Stimulated activated CD8-positive, alpha-beta memory T cell treated with anti-CD3 and anti-CD28 coated beads, Interleukin-12 subunit alpha, Interleukin-12 subunit beta, amount 100 ng/mL, for 1 hour (primary cell): ENCODE measurements around the gene TBC1D16.

Experiments used
- DNase-seq: peaks from one replicate; pipeline ENCODE4 v3.0.0-alpha.2; 2020; ENCODE audit warnings: low read depth

Gene TBC1D16

DNA sequence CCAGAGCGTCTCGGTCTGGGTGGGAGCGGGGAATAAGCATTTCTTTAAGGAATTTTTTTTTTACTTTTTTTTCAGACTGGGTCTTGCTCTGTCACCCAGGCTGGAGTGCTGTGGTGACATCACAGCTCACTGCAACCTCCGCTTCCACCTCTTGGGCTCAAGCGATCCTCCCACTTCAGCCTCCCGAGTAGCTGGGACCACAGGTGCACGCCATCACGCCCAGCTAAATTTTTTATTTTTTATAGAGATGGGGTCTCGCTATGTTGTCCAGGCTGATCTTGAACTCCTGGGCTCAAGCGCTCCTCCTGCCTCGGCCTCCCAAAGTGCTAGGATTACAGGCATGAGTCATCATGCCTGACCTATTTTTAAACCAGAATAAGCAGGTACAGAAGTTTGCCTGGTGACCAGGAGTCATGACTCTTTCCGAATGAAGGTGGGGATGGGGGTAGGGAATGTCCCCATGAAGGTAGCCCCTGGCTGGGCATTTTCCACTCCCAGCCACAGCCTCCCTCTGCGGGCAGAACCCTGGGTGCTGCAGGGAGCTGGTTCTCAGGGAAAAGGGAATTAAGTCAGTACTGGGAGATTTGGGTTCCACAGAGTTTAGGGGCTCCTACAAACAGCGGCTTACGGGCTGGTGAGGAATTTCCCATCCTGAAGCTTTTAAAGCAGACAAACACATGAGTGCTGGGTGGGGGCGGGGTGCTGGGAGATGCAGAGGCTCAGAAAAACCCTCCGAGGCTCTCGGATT, 48.3 kb downstream of the TBC1D16 start:
- no peak for DNase-seq

DNA sequence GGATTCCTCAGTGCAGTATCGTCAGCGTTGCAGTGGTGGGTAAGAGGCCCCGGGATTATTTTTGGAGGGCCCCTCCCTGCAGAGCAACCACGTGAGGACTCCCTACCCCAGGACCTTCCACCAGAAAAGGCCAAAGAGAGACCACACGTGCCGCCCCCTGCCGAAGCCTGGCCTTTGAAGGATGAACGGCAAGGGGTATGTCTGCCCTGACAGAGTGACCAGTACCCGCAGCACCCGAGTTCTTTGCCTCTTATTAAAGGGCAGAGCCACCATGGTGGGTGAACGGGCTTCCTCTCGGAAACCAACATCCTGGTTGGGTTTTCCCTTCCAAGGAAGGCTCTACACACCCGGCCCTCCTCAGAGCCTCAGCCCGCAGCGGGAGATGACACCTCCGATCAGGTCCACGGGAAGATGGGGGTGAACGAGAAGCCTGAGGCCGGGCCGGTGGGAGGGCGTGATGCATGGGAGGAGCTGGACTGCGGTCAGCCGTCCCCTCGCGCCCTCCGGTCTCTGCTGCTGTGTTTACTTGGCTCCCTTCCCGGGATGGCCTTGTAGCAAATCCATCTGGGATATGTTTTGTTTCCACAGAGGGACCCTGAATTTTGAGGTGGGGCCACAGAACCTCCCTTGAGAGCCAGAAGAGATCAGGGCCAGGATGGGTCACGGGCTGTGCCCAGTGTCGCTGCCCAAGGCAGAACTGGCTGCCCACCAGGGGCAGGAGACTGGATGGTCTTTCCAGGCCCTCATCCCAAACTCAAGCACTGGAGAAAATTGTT, 49.1 kb downstream of the TBC1D16 start:
- DNase-seq, result no peak

DNA sequence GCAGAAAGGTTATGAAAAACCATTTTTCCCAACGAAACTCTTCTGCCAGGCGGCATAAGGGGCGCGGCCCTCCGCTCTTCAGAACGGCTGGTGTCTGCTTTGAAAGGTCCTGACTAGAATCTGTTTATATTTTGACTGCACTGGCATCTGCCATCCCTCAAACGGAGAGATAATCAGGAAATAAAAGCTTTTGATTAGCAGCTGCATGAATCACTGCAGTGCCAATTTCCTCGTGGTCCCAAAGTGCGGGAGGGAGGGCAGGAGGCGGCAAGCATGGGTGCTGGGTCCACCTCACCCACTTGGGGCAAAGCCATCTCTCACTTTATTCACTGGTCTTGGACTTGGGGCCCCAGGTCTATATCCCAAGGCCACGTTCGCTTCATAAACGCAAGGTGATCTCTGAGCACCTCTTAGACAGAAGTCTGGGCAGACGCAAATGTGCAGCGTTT, 49.7 kb downstream of the TBC1D16 start:
- no peak for DNase-seq

DNA sequence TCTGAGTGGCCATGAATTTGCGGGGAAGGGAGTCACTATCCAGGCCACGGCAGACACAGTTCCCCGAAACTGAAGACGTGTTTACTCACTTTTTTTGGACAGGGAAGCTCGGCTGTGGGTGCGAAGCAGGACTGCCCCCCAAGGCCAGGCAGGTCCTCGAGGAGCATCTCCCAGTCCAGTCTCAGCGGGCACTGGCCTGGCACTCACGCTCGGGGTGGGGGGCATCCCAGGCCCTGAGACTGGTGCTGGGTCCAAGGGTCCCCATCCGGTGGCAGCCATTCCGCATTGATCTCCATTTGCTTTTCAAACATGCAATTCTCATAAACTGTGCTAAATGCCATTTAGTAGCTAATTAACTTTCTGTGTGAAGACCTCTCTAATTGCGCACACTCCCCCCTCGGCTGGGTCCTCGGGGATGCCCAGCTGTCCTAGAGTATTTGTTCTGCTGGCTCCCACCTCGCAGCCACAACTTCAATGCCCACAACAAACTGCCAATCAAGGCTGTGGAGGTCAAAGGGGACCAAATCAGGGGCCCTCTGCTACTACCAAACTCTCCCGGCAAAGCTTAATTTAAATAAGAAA, 50.2 kb downstream of the TBC1D16 start:
- no peak for DNase-seq

DNA sequence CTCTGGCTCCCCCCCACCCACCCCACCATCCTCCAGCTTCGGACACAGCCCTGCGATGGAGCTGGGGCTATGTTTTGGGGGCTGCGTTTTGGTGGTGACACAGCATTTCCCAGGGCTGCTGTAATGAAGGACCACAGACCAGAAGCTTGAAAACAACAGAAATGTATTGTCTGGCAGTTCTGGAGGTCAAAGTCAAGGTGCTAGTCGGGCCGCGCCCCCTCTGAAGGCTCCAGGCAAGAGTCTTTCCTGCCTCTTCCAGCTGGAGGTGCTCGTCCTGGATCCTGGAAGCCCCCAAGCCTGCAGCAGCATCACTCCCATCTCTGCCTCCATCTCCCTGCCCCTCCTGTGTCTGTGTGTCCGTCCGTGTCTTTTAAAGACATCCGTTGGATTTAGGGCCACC, 50.8 kb downstream of the TBC1D16 start:
- DNase-seq, result no peak

DNA sequence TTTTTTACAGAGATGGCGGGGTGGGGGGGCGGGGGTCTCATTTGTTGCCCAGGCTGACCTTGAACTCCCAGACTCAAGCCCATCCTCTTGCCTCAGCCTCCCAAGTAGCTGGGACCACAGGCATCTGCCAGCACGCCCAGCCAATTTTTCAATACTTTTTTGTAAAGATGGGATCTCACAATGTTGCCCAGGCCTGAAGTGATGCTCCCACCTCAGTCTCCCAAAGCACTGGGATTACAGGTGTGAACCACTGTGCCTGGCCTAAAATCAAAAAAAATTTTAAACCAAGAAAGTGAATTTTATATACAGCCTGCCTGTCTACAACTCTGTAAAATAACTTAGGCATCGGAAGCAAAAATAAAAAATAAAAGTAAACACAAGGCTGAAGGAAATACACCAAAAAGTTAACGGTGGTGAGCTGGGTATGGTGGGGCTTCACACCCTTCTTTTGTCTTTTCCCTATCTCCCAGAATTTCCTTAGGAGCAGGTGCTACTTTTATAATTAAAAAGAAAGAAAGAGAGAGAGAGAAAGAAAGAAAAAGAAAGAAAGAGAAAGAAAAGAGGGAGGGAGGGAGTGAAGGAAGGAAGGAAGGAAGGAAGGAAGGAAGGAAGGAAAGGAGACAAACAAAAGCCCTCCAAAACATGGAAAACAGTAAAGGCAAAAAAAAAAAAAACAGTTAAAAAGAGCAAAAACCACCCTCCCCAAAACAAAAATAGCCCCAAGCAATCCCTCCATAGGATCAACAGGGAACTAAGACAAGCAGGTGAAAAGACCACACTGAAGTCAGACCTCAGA, 51.4 kb downstream of the TBC1D16 start:
- no peak for DNase-seq

DNA sequence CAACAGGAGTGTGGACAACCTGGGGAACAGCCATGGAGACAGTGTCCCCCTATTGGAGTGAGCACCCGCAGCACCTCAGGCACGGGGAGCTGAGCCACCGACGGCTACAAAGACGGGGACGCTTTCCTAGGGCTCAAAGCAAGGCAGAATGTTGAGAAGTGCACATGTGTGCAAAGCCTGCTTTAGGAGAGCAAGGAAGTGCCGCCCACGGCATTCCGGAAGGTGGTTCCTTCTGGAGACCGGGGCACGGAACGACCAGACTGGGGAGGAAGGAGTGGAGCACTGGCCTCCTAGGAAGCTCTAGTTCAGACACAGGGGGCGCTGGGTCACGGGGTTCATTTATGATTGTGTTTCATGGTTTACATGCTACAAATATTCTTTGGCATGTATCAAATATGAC, 52.2 kb downstream of the TBC1D16 start:
- no peak for DNase-seq

DNA sequence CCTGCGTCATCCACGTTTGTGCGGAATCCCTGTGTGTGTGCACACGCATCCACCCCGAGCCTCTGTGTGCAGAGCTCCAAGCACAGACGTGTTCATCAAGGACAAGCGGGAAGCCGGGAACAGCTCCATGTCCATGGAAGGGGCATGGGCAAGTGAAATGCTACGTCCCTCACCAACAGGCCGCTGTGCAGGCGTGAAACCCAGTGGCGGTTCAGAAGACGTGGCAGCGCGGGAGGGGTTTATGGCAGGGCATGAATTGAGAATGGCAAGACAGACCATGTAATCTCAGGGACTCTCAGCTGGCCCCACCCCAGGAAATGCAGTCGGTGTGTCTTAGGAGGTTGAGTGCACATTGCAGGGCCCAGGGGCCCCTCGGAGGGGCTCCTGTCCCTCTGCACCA, 52.7 kb downstream of the TBC1D16 start:
- DNase-seq, result no peak

DNA sequence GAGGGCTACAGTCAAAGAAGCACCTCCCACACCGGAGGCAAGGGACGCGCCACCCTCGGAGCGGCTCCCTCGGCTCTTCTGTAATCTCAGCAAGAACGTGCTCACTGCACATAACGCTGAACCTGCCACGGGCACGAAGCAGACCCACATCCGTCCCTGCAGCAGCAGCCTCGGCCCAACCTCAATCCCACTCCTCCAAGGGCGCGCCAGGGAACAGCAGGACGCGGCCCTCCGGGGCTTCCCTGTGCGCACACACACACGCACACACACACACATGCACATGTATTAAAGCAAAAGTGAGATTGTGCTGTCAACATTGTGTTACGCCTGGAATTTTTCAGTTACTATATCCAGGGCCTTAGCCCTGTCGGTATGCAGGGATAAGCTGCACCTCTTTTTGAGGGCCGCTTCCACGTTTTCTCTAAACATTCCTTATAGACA, 54.0 kb downstream of the TBC1D16 start:
- DNase-seq, result no peak

DNA sequence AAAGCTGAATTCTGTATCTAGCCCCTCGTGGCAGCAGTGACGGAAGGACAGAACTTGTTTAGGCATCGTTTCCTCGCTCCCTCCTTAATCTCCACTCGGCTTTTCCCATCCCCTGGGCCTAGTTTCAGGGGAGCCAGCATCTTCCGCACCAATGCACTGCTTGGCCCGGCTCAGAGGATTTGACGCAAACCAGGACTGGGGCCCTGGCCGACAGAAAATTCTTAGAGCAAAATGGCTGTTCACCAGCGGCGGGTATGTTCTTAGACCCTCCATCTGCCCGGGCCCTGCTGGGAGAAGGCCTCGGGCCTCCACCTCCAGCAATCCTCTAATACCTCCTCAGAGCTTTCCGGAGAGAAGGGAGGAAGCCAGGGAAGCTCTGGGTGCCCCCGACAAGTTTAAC, 54.6 kb downstream of the TBC1D16 start:
- DNase-seq, result no peak

DNA sequence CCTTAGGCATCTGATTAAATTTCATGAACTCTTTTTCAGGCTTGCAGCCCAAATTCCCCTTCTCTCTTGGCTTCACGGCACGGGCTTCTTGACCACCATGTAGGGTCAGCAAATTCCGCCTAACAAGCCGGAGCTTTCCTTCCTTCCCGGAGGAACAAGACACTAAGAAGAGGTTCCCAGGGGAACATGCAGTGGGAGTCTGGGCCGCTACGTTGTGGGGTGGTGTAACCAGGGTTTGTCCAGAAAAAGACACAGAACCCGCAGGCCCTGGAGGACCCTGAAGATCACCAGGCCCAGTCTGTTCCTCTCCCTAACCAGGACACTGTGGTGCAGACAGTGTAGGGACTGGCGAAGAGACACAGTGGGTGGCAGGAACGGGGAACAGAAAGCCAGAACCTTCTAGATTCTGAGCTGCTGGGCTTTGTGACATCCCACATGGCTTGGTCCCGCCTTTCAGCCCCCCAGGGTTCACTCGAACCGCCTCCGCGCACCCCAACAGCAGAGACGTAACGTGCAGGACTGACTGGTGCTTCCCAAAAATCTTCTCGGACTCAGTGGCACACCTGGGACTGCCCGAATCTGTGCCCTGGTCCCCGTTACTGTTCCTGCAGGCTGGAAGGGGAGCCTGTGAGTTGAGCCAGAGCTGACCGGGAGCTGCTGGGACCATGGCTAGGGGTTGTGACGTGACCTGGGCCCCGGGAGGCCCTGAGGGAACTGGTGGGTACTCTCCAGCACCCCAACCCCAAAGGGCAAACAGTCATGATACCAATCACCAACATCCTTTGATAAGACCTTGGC, 55.2 kb downstream of the TBC1D16 start:
- no peak for DNase-seq

DNA sequence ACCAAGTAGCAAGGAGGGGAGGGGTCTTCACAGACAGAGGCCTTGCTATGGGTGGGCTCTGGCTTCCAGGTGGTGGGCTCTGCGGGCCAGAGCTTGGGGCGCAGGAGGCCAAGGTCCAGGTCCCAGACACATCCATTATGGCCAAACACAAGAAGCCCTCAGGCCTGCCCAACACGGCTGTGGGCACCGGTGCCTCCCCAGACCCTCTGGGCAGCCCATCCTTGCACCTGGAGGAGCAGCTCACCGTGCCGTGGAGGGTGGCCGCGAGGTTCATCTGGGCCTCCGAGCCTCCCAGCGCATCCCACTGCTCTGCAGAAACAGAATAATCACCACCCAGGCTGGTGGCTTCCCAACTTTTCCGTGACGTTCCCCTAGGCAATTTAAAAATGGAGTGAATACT, 55.9 kb downstream of the TBC1D16 start:
- no peak for DNase-seq

DNA sequence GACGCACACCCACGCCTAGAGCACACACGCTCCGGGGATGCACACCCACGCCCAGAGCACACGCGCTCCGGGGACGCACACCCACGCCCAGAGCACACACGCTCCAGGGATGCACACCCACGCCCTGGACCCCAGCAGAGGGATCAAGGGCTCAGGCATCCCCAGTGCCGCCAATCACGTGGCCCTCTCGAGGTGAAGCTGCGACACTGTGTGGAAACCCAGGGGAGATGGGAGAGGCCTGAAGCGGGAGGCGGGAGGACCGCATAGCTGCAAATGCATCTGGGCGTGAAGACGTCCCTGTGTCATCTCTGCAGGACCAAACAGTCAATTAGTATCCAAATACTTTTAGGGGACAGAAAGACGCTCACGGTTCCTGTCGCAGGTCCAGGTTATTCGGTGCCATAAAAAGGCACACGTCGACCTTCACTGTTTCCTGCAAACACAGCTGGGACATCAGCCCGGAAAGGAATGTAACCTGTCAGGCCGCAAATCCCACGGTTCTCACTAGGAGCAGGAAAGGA, 56.4 kb downstream of the TBC1D16 start:
- DNase-seq, result no peak

DNA sequence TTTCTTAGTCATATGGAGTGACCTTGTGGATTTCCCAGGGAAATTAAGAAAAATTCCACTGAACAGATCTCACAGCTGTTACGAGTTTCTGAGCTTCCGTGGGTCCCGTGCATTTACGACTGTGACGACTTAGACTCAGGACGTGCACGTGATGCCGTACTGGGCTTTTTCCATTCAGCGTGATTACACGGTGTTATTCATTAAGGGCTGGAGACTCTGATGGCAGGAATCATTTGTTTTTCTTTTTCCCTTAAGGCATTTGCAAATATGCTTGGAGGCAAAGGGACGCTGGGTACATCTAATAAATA, 57.2 kb downstream of the TBC1D16 start:
- no peak for DNase-seq

DNA sequence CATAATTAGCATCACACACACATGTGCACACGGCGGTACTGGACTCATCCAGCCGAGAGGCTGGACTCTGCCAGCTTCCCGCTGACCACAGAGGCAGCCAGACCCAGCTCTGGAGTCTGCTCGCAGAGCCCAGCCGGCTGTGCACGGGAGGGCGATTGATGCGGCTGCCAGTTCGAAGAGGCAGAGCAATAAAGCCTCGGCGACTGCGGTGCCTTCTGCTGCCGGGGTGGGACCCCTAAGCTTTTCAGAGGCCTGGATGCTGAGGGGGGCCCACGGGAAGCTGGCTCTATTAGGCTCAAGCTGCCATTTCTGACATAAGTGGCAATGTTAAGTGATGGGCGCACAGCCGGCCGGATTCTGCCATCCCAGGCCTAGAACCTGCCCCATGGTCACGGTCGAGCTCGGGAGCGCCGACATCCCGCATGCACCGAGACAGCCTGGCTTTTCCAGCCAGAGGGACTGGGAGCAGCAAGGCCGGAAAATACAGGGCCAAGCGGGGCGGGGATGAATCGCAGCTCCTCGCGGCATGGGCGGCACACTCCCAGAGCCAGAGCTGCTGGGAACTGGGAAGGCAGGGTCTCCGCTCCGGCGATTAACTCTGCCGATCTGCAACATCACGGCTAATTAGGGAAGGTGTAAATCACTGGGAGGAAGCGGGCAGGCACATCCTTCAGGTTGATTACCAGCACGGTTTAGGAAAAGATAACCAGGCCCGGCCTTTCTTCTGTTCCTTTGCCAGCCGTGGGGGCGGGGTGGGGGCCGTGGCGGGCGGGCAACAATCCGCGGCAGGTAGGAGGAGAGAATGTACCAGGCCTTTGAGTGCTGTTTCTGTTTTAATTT, 57.7 kb downstream of the TBC1D16 start:
- no peak for DNase-seq

DNA sequence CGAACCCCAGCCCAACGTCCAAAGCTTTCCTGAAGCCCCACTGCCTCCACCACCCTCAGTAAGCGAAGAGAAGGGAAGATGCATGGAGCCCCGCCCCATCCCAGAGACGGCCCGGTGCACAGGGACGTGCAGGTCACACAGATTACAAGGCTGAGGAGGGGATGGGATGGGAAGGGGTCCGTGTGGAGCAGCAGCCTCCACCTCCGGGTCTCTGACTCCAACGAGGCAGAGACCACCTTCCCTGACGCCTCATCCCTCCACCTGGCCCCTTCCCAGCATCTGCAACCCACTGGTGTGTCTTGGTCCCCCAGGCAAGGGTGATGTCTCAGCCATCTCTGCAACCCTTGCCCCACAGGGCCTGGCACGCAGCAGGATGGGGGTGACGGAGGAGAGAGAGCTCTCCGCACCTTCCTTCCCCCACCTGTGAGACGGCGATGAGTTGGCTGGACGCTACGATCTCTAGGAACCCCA, 58.5 kb downstream of the TBC1D16 start:
- DNase-seq, result no peak

DNA sequence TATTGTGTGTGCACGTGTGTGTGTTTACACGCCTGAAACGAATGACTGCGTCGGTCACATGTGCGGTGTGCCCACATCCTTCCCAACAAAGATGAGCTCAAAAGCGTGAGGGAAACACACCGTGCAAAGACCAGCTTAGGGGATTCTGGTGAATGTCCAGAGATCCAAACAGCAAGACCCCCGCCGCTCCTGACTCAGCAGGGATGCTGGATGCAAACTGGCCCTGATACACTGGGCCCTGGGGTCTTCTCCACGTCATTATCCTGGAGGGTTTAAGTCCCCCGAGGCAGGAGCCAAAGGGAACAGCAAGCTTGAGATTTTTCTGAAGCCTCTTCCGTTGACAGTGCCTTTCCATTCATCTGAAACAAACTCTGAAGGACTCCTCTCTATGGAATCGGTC, 59.2 kb downstream of the TBC1D16 start:
- DNase-seq, result no peak

DNA sequence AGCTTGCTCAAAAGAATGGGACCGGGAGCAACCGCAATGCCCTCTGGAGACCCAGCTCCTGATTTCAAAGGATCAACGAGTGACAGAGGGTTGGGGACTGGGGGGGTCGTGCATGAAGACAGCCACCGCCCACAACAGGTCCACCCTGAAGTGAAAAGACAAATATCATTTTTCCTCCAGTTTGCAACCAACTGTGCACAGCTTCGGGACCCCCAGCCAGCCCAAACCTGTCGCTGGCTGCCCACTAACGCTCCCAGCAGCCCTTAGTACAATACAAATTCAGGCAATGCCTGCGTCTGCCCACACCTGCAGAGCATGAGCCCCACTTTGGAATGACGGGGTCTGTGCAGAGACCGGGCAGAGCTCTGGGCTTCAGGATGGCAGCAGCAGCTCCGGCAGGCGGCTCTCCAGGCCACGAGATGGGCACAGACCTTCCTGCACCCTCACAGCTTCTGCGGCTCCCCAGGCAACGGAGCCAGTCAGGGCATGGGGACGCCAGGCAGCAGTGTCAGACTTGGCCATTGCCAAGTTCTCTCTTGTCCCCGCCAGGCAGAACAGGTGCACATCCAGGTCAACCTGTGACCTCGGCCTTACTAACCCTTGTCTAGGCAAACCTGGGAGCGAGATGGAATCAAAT, 60.1 kb downstream of the TBC1D16 start:
- no peak for DNase-seq

DNA sequence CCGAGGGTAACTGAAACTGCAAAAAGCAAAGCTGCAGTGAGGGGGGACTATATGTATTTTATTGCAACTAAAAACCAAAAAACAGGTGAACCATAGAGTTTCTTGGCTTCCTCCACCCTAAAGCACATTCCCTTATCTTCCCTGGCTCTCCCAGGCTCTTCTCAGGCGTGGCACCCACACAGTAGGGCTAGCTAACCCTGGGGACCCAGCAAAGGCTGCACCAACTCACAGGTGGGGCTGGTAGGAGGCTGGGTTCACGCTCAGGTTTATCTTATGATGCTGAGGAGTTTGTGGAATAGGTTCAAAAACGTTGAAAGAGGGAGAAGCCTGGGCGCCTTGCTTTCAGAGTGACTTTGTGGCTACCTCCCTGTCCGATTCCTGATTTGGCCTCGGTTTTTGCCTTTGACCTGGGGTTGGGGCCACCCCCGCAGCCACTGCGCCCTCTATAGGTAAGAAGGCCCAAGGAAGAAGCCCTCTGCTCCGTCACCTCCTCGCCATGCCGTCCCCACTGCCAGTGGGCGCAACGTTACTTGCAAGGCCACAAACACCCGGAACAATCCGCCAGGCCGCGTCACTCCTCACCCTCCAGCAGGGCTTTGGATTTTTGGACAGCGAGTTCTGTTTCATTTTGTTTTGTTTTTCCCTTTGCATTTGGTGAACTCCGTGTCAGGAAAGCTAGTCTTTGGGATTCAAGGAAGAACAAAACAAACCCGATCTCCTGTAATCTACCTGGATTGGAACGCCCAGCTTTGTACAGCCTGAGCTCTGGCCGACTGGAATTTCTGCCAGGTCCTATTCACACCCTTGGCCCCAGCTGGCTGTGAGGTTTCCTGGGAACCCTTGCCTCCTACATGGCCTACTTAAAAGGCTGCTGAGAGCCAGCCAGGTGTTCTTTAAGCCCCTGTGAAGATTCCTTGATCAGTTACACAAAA, 60.8 kb downstream of the TBC1D16 start:
- no peak for DNase-seq
